PC-9 (cell line): ENCODE results near the gene DPEP1.

Experiments used
- CTCF ChIP-seq: fragments of 200-600 bp; sonication (generic); conservative IDR thresholded peaks from 2 replicates; pipeline ENCODE4 v1.6.1; 2017; ENCODE audit warnings: mixed run types, antibody characterized with exemption, mild to moderate bottlenecking, moderate library complexity
- EZH2 ChIP-seq: fragments of 200-600 bp; sonication (generic); IDR thresholded peaks from 2 replicates; pipeline ENCODE4 v1.8.0; 2017; ENCODE audit warnings: antibody characterized with exemption, low read depth

- TF ChIP-seq CTCF: no peak
- TF ChIP-seq EZH2: no peak
These were observed 41.7 kb downstream of the DPEP1 start for GRCh38 chr16:89655062-89655643.
